GM19023 (cell line): ENCODE data around the gene THAP6.

Source experiments
- ATAC-seq: cut with Tn5 transposase; IDR thresholded peaks from one replicate; pipeline ENCODE4 v1.9.1; 2021; ENCODE audit warnings: mild to moderate bottlenecking, moderate library complexity; ENCODE audit not compliant: unreplicated experiment

THAP6 gene

DNA sequence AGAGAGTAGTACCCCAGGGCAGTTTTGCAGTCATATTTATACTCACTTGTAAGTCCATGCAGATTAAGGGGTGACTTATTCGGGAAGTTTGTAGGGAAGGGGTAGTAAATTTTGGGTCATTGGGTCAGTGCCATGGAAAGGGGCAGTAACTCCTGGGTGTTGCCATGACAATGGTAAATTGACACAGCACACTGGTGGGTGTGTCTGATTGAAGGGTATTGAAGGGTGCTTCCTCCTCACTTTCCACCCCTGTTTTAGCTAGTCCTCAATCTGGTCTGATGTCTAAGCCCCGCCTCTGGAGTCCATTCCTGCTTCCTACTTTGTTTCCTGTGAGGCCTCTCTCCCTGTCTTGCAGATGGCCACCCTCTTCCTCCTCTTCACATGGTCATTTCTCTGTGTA, 53.5 kb downstream of the THAP6 start:
- ATAC-seq = no peak
